ENCODE data around the gene SEMA5B.

SEMA5B gene

GRCh38 chr3:122973893-122974615, 53.5 kb downstream of the SEMA5B start:
- no peaks in the 10 kb centered on the region for H3K9me2 ChIP-seq (replicated peaks; ENCODE audit: insufficient read depth, low read length)
- H3K27me3 ChIP-seq (replicated peaks; ENCODE audit: insufficient read depth, low read length): no peaks in the 10 kb centered on the region
- no peak overlapping the region for H3K27ac ChIP-seq (ENCODE audit: low read length)
- no peaks in the 10 kb centered on the region for H3K79me2 ChIP-seq (ENCODE audit: low read length)
- no peaks in the 10 kb centered on the region for H3K4me1 ChIP-seq (ENCODE audit: low read length)
- no peak overlapping the region for H3K4me3 ChIP-seq (ENCODE audit: low read length)
- TF ChIP-seq EZH2phosphoT487 (IDR thresholded peaks at IDR 0.05; ENCODE audit: low read length): no peak
- no peak for TF ChIP-seq CTCF (IDR thresholded peaks at IDR 0.05; ENCODE audit: low read length)
- TF ChIP-seq EZH2 (optimal IDR thresholded peaks at IDR 0.05; ENCODE audit: low read depth, low read length): no peak
- H4K20me1 ChIP-seq (ENCODE audit: insufficient read depth, low read length): no peaks in the 10 kb centered on the region
- H3K9me3 ChIP-seq (replicated peaks; ENCODE audit: insufficient read depth, low read length): no peaks in the 10 kb centered on the region
- H3K9ac ChIP-seq (ENCODE audit: low read length): no peak overlapping the region
- H3F3A ChIP-seq (ENCODE audit: insufficient read depth, low read length): no peaks in the 10 kb centered on the region
- H2AFZ ChIP-seq (ENCODE audit: low read length): no peak overlapping the region
- no peaks in the 10 kb centered on the region for H3K36me3 ChIP-seq (replicated peaks; ENCODE audit: insufficient read depth, low read length)
- no peak for DNase-seq
- no peak overlapping the region for H3K4me2 ChIP-seq (ENCODE audit: low read depth, low read length)

GRCh38 chr3:122972141-122972540, 55.4 kb downstream of the SEMA5B start:
- Histone ChIP-seq H3K27me3 (replicated peaks; ENCODE audit: insufficient read depth, low read length) (no peaks in the 10 kb centered on the region), H3K9me2 (replicated peaks; ENCODE audit: insufficient read depth, low read length) (no peaks in the 10 kb centered on the region), H3F3A (ENCODE audit: insufficient read depth, low read length) (no peaks in the 10 kb centered on the region), H3K9me3 (replicated peaks; ENCODE audit: insufficient read depth, low read length) (no peaks in the 10 kb centered on the region), H3K79me2 (ENCODE audit: low read length) (no peaks in the 10 kb centered on the region), H3K4me2 (ENCODE audit: low read depth, low read length) (no peak overlapping the region), H3K27ac (ENCODE audit: low read length) (no peak overlapping the region), H3K4me3 (ENCODE audit: low read length) (no peak overlapping the region), H3K9ac (ENCODE audit: low read length) (no peak overlapping the region), H4K20me1 (ENCODE audit: insufficient read depth, low read length) (no peaks in the 10 kb centered on the region), H3K36me3 (replicated peaks; ENCODE audit: insufficient read depth, low read length) (no peaks in the 10 kb centered on the region), H2AFZ (ENCODE audit: low read length) (no peak overlapping the region), H3K4me1 (ENCODE audit: low read length) (no peaks in the 10 kb centered on the region)
- DNase-seq: no peak
- TF ChIP-seq EZH2 (optimal IDR thresholded peaks at IDR 0.05; ENCODE audit: low read depth, low read length): no peak
- TF ChIP-seq EZH2phosphoT487 (IDR thresholded peaks at IDR 0.05; ENCODE audit: low read length): no peak
- TF ChIP-seq CTCF (IDR thresholded peaks at IDR 0.05; ENCODE audit: low read length): no peak

- TF ChIP-seq CTCF (IDR thresholded peaks at IDR 0.05; ENCODE audit: low read length) (no peak), EZH2phosphoT487 (IDR thresholded peaks at IDR 0.05; ENCODE audit: low read length) (no peak), EZH2 (optimal IDR thresholded peaks at IDR 0.05; ENCODE audit: low read depth, low read length) (no peak)
- H4K20me1 ChIP-seq (ENCODE audit: insufficient read depth, low read length): no peaks in the 10 kb centered on the region
- no peaks in the 10 kb centered on the region for H3K27me3 ChIP-seq (replicated peaks; ENCODE audit: insufficient read depth, low read length)
- H3K9ac ChIP-seq (ENCODE audit: low read length): no peak overlapping the region
- H3K79me2 ChIP-seq (ENCODE audit: low read length): no peaks in the 10 kb centered on the region
- no peaks in the 10 kb centered on the region for H3K4me1 ChIP-seq (ENCODE audit: low read length)
- H3K4me3 ChIP-seq (ENCODE audit: low read length): no peak overlapping the region
- H3K9me2 ChIP-seq (replicated peaks; ENCODE audit: insufficient read depth, low read length): no peaks in the 10 kb centered on the region
- H3K4me2 ChIP-seq (ENCODE audit: low read depth, low read length): no peak overlapping the region
- no peak for DNase-seq
- H3K27ac ChIP-seq (ENCODE audit: low read length): no peak overlapping the region
- no peak overlapping the region for H2AFZ ChIP-seq (ENCODE audit: low read length)
- no peaks in the 10 kb centered on the region for H3K9me3 ChIP-seq (replicated peaks; ENCODE audit: insufficient read depth, low read length)
- H3K36me3 ChIP-seq (replicated peaks; ENCODE audit: insufficient read depth, low read length): no peaks in the 10 kb centered on the region
- H3F3A ChIP-seq (ENCODE audit: insufficient read depth, low read length): no peaks in the 10 kb centered on the region
These were observed 57.7 kb downstream of the SEMA5B start for GRCh38 chr3:122969585-122970469.

Data from MM.1S (cell line).